ENCODE results near the gene PASK. TPM values are rescaled to one million over a fixed set of nuclear protein-coding genes. Genes with fewer than 3 reads are reported as not detected.

PASK gene
- total RNA-seq, 1 donor from 2014 or later: 99.6 TPM

GRCh38 chr2:241128266-241128665 lies 21.0 kb downstream of the PASK start:
- intact Hi-C loops (cut with micrococcal nuclease): no loop called here

- intact Hi-C loops (cut with micrococcal nuclease): loop anchor here (1.0 kb wide), 4 partner anchors 17 to 48 kb away; partner anchors contain the start of genes MTERF4 and PPP1R7
Measured at GRCh38 chr2:241126771-241127202, 22.5 kb downstream of the PASK start.

GRCh38 chr2:241126201-241126611 lies 23.1 kb downstream of the PASK start:
- intact Hi-C loops (cut with micrococcal nuclease): no loop called here

- intact Hi-C loops (cut with micrococcal nuclease): no loop called here
Measured at GRCh38 chr2:241125626-241126025, 23.6 kb downstream of the PASK start.

GRCh38 chr2:241123816-241124536 lies 25.3 kb downstream of the PASK start:
- intact Hi-C loops (cut with micrococcal nuclease): no loop called here

- intact Hi-C loops (cut with micrococcal nuclease): no loop called here
Measured at GRCh38 chr2:241122376-241123002, 26.8 kb downstream of the PASK start.

GRCh38 chr2:241121008-241121407 lies 28.3 kb downstream of the PASK start:
- intact Hi-C loops (cut with micrococcal nuclease): no loop called here

GRCh38 chr2:241120440-241120839 lies 28.8 kb downstream of the PASK start:
- intact Hi-C loops (cut with micrococcal nuclease): no loop called here

- intact Hi-C loops (cut with micrococcal nuclease): no loop called here
Measured at GRCh38 chr2:241118737-241119505, 30.4 kb downstream of the PASK start.

GRCh38 chr2:241116606-241117560 lies 32.4 kb downstream of the PASK start:
- intact Hi-C loops (cut with micrococcal nuclease): no loop called here

- intact Hi-C loops (cut with micrococcal nuclease): no loop called here
Measured at GRCh38 chr2:241115361-241115760, 33.9 kb downstream of the PASK start.

GRCh38 chr2:241114836-241115235 lies 34.4 kb downstream of the PASK start:
- intact Hi-C loops (cut with micrococcal nuclease): no loop called here

- intact Hi-C loops (cut with micrococcal nuclease): no loop called here
Measured at GRCh38 chr2:241112592-241112991, 36.7 kb downstream of the PASK start.

GRCh38 chr2:241112046-241112445 lies 37.2 kb downstream of the PASK start:
- intact Hi-C loops (cut with micrococcal nuclease): no loop called here

- intact Hi-C loops (cut with micrococcal nuclease): no loop called here
Measured at GRCh38 chr2:241111440-241111805, 37.8 kb downstream of the PASK start.

- intact Hi-C loops (cut with micrococcal nuclease): no loop called here
Measured at GRCh38 chr2:241110607-241111439, 38.4 kb downstream of the PASK start.

GRCh38 chr2:241110089-241110606 lies 39.1 kb downstream of the PASK start:
- intact Hi-C loops (cut with micrococcal nuclease): no loop called here

- intact Hi-C loops (cut with micrococcal nuclease): loop anchor here (1.0 kb wide), 1 partner anchor 18 kb away; no protein-coding TSS in a partner anchor
Measured at GRCh38 chr2:241109210-241110088, 39.8 kb downstream of the PASK start.
